Dermis microvascular lymphatic vessel endothelial cell (primary cell): Measurements from ENCODE around the gene CCNT1. TPM values are rescaled to one million over a fixed set of nuclear protein-coding genes. Genes with fewer than 3 reads are reported as not detected.
"Not testable (repeated sequence)": the region's sequence is repeated elsewhere in the genome, so short reads cannot be mapped to it uniquely, and the experiment has no call there.

Experiments used
- DNase-seq, 2 donors: peaks; one replicate each; pipeline versions ENCODE4 v3.0.0 to v3.0.0-alpha.2; 2010; ENCODE audit warnings: low read depth in 2 of 2
- total RNA-seq: library from RNA; depleted of rRNA; stranded (reverse); fragments of >200 nt; gene quantifications from 2 replicates; pipeline ENCODE4 v1.2.1, GENCODE V29; 2014

CCNT1 gene
- total RNA-seq, 1 donor from 2014 or later = 17.7 TPM

GRCh38 chr12:48691826-48692487, 24.6 kb downstream of the CCNT1 start:
- DNase-seq = no peak

DNA sequence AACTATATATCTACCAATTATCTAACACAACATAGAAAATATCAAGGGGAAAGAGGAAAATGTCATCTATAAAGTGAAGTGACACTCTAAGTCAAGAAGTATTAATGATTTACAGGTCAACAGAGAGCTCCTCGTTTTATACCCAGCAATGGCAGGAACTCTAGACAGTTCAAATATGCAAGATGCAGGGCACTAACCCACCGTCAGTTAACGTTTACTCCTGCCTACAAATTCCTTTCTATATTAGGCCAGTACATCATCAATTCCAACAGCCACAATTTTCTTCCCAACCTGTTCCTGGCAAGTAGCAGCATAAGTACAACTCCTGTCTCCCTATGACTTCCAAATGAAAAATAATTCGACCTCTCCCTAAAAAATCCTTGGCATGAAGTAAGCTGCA, 25.5 kb downstream of the CCNT1 start:
- DNase-seq = no peak

DNA sequence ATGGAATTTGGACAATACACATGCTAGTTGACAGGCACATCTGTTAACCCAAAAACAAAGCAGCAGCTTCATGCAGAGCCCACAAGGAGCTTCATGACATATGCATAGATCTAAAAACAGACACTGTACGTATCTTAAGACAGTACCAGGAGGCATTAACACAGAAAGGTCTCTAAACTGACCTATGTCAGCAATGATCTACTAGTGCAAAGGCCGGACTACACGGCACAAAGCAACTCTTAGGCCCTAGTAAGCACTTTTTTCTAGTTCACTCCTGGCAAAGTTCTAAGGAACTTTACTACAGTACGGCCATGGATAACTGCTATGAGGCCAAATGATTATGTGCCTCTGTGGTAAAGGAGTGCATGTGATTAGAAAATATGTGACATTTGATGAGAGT, 26.1 kb downstream of the CCNT1 start:
- DNase-seq = no peak

DNA sequence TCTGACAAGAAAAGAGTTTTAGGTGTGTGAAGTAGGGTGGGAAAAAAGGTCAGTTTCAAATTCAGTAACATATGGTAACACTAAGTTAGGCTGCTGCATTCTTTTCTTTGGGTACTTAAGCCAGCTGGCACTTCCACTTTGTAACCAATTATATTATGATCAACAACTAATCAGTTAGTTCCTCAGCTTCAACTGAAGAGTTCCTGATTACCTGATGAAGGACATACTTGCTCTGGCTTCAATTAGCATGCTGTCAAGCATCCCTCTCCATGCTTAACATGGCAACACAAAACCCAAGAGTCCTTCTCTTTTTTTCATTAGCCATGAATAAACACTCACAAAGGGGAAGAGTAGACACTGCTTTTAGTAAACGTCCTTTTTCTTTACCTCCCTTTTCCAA, 27.7 kb downstream of the CCNT1 start:
- no peak for DNase-seq

GRCh38 chr12:48687592-48687991, 28.9 kb downstream of the CCNT1 start:
- no peak for DNase-seq

GRCh38 chr12:48686615-48687334, 29.7 kb downstream of the CCNT1 start:
- no peak for DNase-seq

DNA sequence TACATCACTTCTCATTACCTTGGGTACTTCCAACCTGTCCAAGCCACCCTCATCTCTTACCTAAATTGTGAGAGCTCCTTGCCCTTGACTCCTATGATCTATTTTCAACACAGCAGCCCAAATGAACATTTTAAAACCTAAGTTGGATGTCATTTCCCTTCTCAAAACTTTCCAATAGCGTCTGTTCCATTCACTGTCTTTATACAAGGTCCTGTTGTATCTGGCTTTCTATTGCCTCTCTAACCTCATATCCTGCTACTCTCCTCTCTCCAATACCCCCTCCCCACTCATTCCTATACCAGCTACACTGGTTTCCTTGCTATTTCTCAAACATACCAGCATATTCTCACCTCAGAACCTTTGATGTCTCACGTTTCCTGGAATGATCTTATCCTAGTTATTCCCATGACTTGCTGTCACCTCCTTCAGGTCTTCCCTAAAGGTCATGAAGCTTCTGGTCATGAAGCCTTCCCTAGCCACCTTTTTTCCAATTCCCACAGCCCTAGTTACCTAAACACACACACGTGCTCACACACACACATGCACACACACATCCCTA, 30.4 kb downstream of the CCNT1 start:
- no peak for DNase-seq

DNA sequence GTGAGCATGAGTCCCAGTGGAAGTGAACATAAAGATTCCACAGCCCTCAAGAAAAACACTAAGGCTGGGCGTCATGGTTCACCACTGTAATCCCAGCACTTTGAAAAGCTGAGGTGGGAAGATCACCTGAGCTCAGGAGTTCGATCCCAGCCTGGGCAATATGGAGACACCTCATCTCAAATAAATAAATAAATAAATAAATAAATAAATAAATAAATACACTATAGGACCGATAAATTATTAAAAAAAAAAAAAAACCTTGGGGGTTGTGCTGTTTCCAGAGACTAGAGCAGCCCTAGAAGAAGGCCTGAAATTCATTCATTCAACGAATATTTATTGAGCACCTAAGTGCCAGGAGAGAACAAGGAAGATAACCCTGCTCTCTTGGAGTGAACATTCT, 33.0 kb downstream of the CCNT1 start:
- no peak for DNase-seq

GRCh38 chr12:48682927-48683326, 33.6 kb downstream of the CCNT1 start:
- no peak for DNase-seq

- not testable (repeated sequence) for DNase-seq
Measured at GRCh38 chr12:48682533-48682905, 34.0 kb downstream of the CCNT1 start.

DNA sequence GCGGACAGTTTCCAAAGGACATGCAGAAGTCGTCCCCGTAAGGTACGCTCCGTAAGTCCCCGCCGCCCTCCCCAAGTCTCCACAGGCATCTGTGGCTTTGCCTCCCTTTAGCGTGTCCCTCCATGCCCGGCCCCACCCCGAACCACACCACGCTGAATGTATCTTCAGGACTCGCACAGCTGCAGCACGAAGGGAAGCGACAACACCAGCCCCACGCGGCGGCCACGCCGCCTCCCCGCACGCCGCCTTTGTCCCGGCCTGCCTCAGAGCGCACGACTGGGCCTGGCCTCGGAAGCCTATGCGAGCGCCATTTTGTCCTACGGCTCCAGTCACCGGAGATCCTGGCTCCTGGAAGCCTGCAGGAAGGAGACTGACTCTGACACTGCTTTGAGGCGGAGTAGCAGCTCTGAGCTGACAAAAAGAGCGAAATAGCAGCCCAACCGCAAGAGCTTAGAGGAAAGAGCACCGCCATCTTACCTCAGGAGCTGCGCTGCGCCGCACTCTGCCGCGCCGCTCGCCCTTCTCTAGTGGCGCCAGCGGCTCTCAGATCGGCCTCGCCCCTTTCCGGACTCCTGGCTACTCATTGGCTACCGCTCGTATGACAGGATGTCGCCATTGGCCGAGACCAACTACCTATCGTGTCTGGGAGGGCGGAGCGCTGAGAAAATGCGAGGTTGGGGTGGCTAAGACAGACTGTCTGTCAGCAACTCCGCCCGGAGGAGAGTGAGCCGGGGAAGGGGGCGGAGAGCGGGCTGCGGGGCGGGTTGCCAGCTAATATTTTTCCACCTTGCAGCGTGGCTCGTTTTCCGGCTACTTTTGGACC, 34.6 kb downstream of the CCNT1 start, which contains the start of gene KANSL2:
Gene KANSL2, minus strand, starts transcription at position 529 of the 823 bp plus-strand sequence. CDS start 606 bp downstream, outside the sequence.
- peak; percentile 98 to 100 for DNase-seq

- peak in 1 of 2 donors; percentile 37 for DNase-seq
Measured at GRCh38 chr12:48681399-48681709, 35.2 kb downstream of the CCNT1 start.

DNA sequence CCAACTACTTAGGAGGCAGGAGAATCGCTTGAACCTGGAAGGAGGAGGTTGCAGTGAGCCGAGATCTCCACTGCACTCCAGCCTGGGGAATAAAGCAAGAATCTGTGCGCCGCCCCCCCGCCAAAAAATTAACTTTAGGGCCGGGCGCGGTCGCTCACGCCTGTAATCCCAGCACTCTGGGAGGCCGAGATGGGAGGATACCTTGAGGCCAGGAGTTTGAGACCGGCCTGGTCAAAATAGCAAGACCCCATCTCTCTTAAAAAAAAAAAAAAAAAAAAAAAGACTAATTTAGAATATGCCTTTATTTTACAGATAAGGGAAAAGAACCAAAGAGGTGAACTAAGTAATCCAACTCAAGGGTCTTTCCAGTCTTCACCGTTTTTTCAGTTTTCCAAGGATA, 35.6 kb downstream of the CCNT1 start:
- DNase-seq = no peak

DNA sequence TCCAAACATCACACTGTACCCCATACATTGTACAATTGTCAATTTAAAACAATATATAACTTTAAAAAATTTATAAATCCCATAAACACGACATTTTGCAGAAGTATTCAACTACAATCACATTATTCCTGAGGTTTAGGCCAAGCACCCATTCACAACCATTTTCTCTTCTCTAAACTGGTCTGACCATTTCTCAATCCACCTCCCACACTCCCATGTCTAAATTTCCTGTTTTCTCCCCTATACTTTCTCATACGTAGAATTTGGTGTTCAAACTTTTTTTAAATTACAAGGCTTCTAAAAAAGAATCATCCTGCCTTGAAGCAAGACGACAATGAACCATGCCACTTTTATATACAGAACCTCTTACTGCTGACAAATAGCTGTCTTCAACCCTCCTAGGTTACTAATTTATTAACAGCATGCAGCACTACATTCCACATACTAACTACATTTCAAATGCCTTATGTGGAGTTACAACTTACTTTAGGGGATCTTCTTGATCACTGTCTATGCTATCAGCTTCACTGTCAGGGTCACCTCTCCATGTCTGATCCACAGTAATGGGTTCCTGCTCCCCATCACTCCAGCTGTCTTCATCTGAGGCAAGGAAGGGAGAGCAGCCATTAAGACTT, 37.8 kb downstream of the CCNT1 start:
- DNase-seq = no peak

DNA sequence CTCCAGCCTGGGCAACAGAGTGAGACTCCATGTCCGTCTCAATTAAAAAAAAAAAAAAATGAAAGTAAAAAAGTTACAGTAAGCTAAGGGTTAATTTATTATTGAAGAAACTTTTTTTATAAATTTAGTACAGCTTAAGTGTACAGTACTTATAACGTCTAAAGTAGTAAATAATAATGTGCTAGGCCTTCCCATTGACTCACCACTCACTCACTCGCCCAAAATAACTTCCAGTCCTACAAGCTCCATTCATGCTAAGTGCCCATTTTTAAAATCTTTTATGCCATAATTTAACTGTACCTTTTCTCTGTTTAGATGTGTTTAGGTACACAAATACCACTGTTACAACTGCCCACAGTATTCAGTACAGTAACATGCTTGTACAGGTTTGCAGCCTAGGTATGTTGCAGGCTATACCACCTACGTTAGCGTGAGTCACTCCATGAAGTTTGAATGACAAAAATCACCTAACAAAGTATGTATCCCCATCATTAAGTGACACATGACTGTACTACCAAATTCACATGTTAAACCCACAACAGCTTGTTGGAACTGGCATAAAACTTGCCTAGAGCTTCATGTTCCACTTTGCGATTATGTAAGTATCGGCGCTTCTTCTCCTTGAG, 45.2 kb downstream of the CCNT1 start:
- no peak for DNase-seq

- DNase-seq = no peak
Measured at GRCh38 chr12:48668996-48669395, 47.5 kb downstream of the CCNT1 start.

DNA sequence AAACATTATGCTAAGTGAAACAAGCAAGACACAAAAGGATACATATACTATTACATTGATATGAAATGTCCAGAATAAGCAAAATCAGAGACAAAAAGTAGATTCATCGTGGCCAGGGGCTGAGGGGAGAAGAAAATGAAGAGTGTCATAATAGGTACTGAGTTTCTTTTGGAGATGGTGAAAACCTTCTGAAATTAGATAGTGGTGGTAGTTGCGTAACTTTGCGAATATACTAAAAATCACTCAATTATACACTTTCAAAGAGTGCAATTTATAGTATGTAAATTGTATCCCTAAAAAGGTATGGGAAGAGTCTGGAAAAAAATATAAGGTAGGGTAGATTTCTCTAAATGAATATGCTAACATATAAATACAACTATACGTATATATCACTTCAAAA, 56.6 kb downstream of the CCNT1 start:
- DNase-seq = no peak

DNA sequence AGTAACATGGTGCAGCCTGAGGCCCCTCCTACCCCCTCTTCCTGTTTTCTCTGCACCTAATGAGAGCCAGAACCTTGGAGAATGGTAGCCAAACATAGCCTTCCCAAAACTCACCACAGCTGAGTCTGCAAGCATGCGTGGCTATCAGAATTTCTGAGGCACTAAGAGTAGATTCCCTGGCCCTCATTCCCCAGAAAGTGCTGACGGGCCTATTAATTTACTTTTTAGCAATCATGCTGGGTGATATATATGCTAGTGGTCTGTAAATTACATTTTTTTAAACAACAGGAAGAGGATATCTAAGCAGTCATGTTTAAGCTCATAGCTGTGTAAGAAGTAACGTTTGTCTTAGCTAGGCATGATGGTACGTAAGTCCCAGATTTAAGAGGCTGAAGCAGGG, 64.8 kb downstream of the CCNT1 start:
- DNase-seq = no peak

DNA sequence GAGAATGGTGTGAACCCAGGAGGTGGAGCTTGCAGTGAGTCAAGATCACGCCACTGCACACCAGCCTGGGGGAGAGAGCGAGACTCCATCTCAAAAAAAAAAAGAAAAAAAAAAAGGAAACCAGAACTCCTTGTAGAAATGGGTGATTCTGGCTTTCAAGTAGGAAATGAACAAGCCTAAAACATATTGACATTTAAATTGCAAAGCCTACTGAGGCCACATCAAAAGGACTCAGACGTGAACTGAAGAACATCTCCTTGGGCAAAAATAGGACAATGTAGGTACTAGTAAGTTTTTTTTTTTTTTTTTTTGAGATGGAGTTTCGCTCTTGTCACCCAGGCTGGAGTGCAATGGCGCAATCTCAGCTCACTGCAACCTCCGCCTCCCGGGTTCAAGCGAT, 71.2 kb downstream of the CCNT1 start:
- DNase-seq = not testable (repeated sequence)

DNA sequence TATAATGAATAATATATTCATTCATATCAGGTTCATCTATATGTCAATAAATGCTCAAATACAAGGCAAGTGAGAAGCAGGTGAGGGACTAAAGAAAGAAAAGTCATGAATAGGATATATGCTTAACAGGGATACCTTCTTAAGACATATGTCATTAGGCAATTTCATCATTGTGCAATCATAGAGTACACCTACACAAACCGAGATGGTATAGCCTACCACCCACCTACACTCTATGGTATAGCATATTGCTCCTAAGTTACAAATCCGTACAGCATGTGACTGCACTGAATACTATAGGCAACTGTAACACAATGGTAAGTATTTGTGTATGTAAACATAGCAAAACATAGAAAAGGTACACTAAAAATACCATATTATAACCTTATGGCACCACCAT, 73.5 kb downstream of the CCNT1 start:
- no peak for DNase-seq
